HCT116 (cell line): ENCODE results near the gene PIGQ.

Source experiments
- CTCF ChIP-seq, 3 experiments: fragments of 200-600 bp in 1 of 3; sonication (generic) in 1 of 3; IDR thresholded peaks in 2 of 3; conservative IDR thresholded peaks in 1 of 3; 2 replicates each; pipeline ENCODE4 v1.5.1; 2012 to 2017; ENCODE audit warnings: low read depth in 2 of 3, low read length in 2 of 3, antibody characterized with exemption in 1 of 3, borderline replicate concordance in 1 of 3, control low read depth in 1 of 3, mild to moderate bottlenecking in 1 of 3, mixed read lengths in 1 of 3, mixed run types in 1 of 3, moderate library complexity in 1 of 3; ENCODE audit not compliant: insufficient read depth in 1 of 3
- EZH2phosphoT487 ChIP-seq: fragments of 200-600 bp; IDR thresholded peaks from 2 replicates; pipeline ENCODE4 v1.6.1; 2018; ENCODE audit warnings: antibody characterized with exemption, borderline replicate concordance
- POLR2A ChIP-seq: IDR thresholded peaks from 2 replicates; pipeline ENCODE4 v1.7.0; 2011; ENCODE audit warnings: borderline replicate concordance; ENCODE audit not compliant: insufficient read depth, insufficient read length; ENCODE audit errors: extremely low read depth
- REST ChIP-seq: IDR thresholded peaks from 2 replicates; pipeline ENCODE4 v1.6.1; 2012; ENCODE audit warnings: low read depth
- SP1 ChIP-seq: IDR thresholded peaks from 2 replicates; pipeline ENCODE4 v1.6.1; 2012; ENCODE audit warnings: low read depth
- TCF7L2 ChIP-seq: IDR thresholded peaks from 2 replicates; pipeline ENCODE4 v1.7.0; 2011; ENCODE audit warnings: borderline replicate concordance, inconsistent platforms; ENCODE audit not compliant: insufficient read depth, insufficient read length; ENCODE audit errors: extremely low read depth

- TF ChIP-seq CTCF (IDR thresholded peaks at IDR 0.05 in 2 of 3, conservative IDR thresholded peaks at IDR 0.05 in 1 of 3; ENCODE audit: borderline replicate concordance in 1 of 3, insufficient read depth in 1 of 3, low read depth in 2 of 3, low read length in 2 of 3), result no peak
- TF ChIP-seq TCF7L2, result no peak
- no peak for TF ChIP-seq POLR2A
- no peak for TF ChIP-seq EZH2phosphoT487
- TF ChIP-seq REST, result no peak
- no peak for TF ChIP-seq SP1
These were observed 11.3 kb downstream of the PIGQ start for GRCh38 chr16:580946-581498.
